MCF 10A (cell line): ENCODE measurements around the gene AMZ2. TPM values are rescaled to one million over a fixed set of nuclear protein-coding genes. Genes with fewer than 3 reads are reported as not detected.
"Not testable (repeated sequence)": the region's sequence is repeated elsewhere in the genome, so short reads cannot be mapped to it uniquely, and the experiment has no call there.

Source experiments
- BruUV-seq: library from RNA; stranded (reverse); fragments of 400-500 nt; replicated peaks from 2 replicates; lab custom pipeline; 2021; lab: Mats Ljungman, UMichigan
- CTCF ChIA-PET: fragments of 300-600 bp; sonication (Branson Sonifier 250); formaldehyde crosslinking; extraction: SDS; loops from one replicate; lab custom pipeline; 2021; ENCODE audit warnings: antibody characterized with exemption, inconsistent platforms; lab: Yijun Ruan, JAX
- POLR2A ChIA-PET: fragments of 300-600, 350-650 bp; sonication (Branson Sonifier 250); formaldehyde crosslinking; extraction: SDS; loops from one replicate; lab custom pipeline; 2020; ENCODE audit warnings: antibody characterized with exemption, inconsistent platforms; lab: Yijun Ruan, JAX
- DNase-seq: peaks from one replicate; pipeline ENCODE4 v3.0.0-alpha.2; 2018; ENCODE audit not compliant: unreplicated experiment
- H3K27ac Mint-ChIP-seq: one replicate; pipeline ENCODE4 v1.8.0; 2022; ENCODE audit warnings: mild to moderate bottlenecking, low read depth, mixed read lengths; ENCODE audit not compliant: unreplicated experiment
- H3K27me3 Mint-ChIP-seq: one replicate; pipeline ENCODE4 v1.8.0; 2022; ENCODE audit warnings: mixed read lengths; ENCODE audit not compliant: insufficient read depth, unreplicated experiment
- H3K36me3 Mint-ChIP-seq: one replicate; pipeline ENCODE4 v1.8.0; 2022; ENCODE audit warnings: mild to moderate bottlenecking, moderate library complexity, mixed read lengths; ENCODE audit not compliant: insufficient read depth, unreplicated experiment
- H3K4me1 Mint-ChIP-seq: one replicate; pipeline ENCODE4 v1.8.0; 2022; ENCODE audit warnings: mixed read lengths; ENCODE audit not compliant: insufficient read depth, unreplicated experiment
- H3K4me3 Mint-ChIP-seq: one replicate; pipeline ENCODE4 v1.8.0; 2022; ENCODE audit warnings: mild to moderate bottlenecking, moderate library complexity, mixed read lengths; ENCODE audit not compliant: unreplicated experiment
- H3K9me3 Mint-ChIP-seq: one replicate; pipeline ENCODE4 v1.8.0; 2022; ENCODE audit warnings: mixed read lengths; ENCODE audit not compliant: unreplicated experiment
- intact Hi-C: fragments of 100-400 bp; cut with micrococcal nuclease; formaldehyde crosslinking; loops from 2 replicates; pipeline ENCODE4 v1.14.1; 2022
- total RNA-seq: library from RNA; stranded (reverse); gene quantifications from 2 replicates; pipeline ENCODE4 v1.2.3, GENCODE V29; 2022
- TF ChIP-seq, protein P1 (sequence below): fragments of 200-600 bp; IDR thresholded peaks from one replicate; pipeline ENCODE4 v1.8.0; 2022; ENCODE audit warnings: antibody characterized with exemption, mild to moderate bottlenecking; ENCODE audit not compliant: unreplicated experiment

The AMZ2 gene
- total RNA-seq, 1 experiment from 2014 or later, result 127 TPM

DNA sequence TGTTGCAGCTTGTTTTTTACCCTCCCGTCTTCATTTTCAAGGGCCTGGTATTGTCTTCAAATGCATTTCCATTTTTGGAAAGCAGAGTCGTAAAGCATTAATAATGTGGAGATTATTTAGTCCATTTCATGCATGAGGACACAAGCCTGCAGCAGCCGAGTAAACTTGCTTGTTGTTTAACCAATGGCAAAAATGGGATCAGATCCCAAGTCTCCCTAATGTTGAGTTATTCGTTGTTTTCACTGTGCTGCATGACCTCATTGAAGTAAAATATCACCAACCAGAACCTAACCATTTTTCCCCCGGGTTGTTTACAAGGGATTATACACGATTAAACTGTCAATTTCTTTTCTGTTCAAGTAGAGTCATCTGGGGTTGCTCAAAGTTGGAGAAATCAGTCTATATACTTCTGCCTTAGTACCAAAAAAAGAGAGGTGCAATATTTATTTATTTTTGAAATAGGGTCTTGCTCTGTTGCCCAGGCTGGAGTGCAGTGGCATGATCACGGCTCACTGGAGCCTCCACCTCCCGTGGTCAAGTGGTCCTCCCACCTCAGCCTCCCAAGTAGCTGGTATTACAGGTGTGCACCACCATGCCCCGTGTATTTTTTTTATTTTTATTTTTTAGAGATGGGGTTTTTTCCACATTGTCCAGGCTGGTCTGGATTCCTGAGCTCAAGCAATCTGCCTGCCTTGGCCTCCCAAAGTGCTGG, 12.4 kb downstream of the AMZ2 start:
- Mint-ChIP-seq H3K4me3 (no peak overlapping the region), H3K27ac (no peak overlapping the region), H3K36me3 (peaks cover 16% of the 10 kb centered on the region), H3K4me1 (no peaks in the 10 kb centered on the region), H3K27me3 (no peaks in the 10 kb centered on the region), H3K9me3 (no peaks in the 10 kb centered on the region)
- intact Hi-C loops, result loop anchor here (5.0 kb wide), 1 partner anchor 502 kb away; no protein-coding TSS in a partner anchor
- POLR2A ChIA-PET, result interaction anchor here (0.8 to 2.2 kb wide), 3 partner anchors 12 to 198 kb away, joined by 4 to 30 read pairs (median 8); partner anchors contain the start of gene AMZ2
- DNase-seq, result no peak
- CTCF ChIA-PET, result interaction anchor here (0.6 to 1.0 kb wide), 7 partner anchors 8 to 207 kb away, joined by 3 to 4 read pairs (median 3); no protein-coding TSS in a partner anchor
- TF ChIP-seq, protein P1, sequence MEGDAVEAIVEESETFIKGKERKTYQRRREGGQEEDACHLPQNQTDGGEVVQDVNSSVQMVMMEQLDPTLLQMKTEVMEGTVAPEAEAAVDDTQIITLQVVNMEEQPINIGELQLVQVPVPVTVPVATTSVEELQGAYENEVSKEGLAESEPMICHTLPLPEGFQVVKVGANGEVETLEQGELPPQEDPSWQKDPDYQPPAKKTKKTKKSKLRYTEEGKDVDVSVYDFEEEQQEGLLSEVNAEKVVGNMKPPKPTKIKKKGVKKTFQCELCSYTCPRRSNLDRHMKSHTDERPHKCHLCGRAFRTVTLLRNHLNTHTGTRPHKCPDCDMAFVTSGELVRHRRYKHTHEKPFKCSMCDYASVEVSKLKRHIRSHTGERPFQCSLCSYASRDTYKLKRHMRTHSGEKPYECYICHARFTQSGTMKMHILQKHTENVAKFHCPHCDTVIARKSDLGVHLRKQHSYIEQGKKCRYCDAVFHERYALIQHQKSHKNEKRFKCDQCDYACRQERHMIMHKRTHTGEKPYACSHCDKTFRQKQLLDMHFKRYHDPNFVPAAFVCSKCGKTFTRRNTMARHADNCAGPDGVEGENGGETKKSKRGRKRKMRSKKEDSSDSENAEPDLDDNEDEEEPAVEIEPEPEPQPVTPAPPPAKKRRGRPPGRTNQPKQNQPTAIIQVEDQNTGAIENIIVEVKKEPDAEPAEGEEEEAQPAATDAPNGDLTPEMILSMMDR, result no peak
- BruUV-seq, result no TSS peak

DNA sequence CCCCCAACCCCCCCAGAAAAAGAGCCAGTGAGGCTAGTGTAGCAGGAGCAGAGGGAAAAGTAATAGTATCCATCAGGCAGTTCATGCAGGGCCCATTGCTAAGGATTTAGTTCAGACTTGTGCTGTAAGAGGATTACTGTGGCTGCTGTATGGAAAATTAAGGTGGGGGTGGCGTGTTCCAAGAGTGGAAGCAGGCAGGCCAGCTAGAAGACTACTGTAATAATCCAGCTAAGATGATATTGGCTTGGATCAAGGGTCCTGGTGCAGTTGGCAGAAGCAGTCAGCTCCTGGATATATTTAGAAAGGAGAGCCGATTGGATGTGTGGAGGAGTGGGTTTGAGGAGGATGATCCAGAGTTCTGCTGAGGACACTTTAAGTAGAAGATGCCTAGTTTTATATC, 14.6 kb downstream of the AMZ2 start:
- ChIA-PET POLR2A (interaction anchor here (0.6 to 1.6 kb wide), 4 partner anchors 14 to 195 kb away, joined by 3 to 6 read pairs (median 4); partner anchors contain the start of genes AMZ2 and WIPI1), CTCF (interaction anchor here (0.6 to 4.9 kb wide), 19 partner anchors 10 to 1072 kb away, joined by 3 to 78 read pairs (median 4); partner anchors contain the start of gene ARSG)
- H3K27me3 Mint-ChIP-seq, BruUV-seq, H3K4me3 Mint-ChIP-seq, H3K9me3 Mint-ChIP-seq, DNase-seq, H3K27ac Mint-ChIP-seq, H3K4me1 Mint-ChIP-seq, H3K36me3 Mint-ChIP-seq: not testable (repeated sequence)
- intact Hi-C loops, result loop anchor here (5.0 kb wide), 1 partner anchor 500 kb away; no protein-coding TSS in a partner anchor

DNA sequence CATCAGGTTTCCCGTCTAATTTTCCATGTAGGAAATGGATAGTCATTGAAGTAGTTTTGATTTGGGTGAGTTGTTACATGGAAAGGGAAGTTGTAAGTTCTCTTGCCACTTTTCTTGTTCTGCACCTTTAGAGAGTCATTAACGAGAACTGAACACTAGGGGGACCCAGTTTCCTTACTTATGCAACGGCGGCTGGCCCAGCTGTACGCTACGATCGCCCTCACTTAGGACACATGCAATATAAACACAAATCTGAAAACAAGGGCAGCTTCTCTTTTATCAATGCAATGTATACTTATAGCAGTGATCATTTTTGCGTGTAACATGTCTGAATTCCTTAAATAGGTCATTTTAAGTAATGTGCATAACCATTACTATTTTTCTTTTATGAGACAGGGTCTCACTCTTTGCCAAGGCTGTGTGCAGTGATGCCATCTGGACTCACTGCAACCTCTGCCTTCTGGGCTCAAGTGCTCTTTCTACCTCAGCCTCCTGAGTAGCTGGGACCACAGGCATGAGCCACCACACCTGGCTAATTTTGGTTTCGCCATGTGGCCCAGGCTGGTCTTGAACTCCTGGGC, 15.3 kb downstream of the AMZ2 start:
- TF ChIP-seq, protein P1, result peak; percentile 42
- POLR2A ChIA-PET, result interaction anchor here (0.5 to 1.8 kb wide), 8 partner anchors 15 to 196 kb away, joined by 3 to 6 read pairs (median 4); partner anchors contain the start of genes AMZ2 and WIPI1

DNA sequence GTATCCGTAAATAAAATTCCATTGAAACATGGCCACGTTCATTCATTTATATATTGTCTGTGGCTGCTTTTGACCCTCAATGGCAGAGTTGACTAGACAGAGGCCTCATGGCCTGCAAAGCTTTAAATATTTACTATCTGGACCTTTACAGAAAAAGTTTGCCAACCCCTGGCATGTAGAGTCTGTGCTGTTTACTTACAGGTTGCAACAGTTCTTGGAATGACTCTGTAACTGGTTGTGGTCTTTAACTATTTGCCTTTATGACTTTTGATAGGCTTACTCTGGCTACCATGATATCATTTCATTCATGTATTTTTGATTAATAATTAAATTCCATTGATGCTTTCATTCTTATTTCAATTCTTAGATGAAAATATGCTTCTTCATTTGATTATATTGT, 18.0 kb downstream of the AMZ2 start:
- intact Hi-C loops, BruUV-seq, H3K36me3 Mint-ChIP-seq, H3K27ac Mint-ChIP-seq, H3K4me1 Mint-ChIP-seq, H3K4me3 Mint-ChIP-seq, DNase-seq, H3K27me3 Mint-ChIP-seq, H3K9me3 Mint-ChIP-seq: not testable (repeated sequence)
- CTCF ChIA-PET, result interaction anchor here (1.3 to 4.9 kb wide), 3 partner anchors 133 to 200 kb away, joined by 6 to 78 read pairs (median 10); no protein-coding TSS in a partner anchor
- POLR2A ChIA-PET, result interaction anchor here (2.0 kb wide), 1 partner anchor 190 kb away, joined by 8 read pairs; no protein-coding TSS in a partner anchor

More for the DNA sequence above, 15.3 kb downstream of the AMZ2 start:
- not testable (repeated sequence) for H3K4me3 Mint-ChIP-seq, BruUV-seq, H3K27me3 Mint-ChIP-seq, H3K27ac Mint-ChIP-seq, H3K9me3 Mint-ChIP-seq, H3K4me1 Mint-ChIP-seq, H3K36me3 Mint-ChIP-seq
- DNase-seq, result peak; percentile 27
- intact Hi-C loops, result loop anchor here (1.0 to 5.0 kb wide), 4 partner anchors 136 to 499 kb away; no protein-coding TSS in a partner anchor
- CTCF ChIA-PET, result interaction anchor here (0.7 to 4.9 kb wide), 22 partner anchors 11 to 1073 kb away, joined by 3 to 78 read pairs (median 4); no protein-coding TSS in a partner anchor
